ENCODE results near the gene IL5. TPM values are rescaled to one million over a fixed set of nuclear protein-coding genes. Genes with fewer than 3 reads are reported as not detected.

Gene IL5
- total RNA-seq, 1 experiment from 2014 or later: not detected

DNA sequence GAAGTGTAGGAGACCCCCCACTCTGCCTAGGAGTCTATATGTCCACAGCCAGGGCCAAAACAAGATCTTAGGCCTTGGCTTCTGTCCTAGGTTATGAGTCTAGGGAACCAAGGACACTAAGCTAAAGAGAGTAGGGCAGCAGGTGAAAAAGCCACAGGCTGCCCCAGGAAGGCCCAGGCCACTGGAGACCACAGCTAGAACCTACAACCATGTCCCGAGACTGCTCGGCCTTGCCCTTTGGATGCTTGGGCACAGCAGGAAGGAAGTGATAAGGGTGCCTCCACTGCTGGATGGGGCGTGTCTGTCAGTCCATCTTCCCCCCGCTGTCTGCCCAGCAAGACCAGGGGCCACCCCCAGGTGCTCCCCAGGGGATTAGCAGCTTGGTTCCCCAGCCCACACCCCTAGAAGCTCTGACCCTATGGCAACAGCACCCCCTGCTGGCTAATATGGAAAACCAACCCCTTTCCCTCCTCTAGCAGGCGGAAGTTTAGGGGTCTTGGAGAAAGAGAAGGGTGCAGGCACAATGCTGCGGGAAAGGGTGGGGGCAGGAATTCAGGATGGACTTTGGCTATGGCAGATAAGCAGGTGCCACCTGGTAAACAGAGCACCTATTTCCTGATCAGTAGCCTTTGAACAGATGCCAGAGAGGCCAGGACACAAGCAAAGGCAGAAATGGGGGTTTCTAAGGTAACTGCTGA is 42.2 kb downstream of the IL5 start:
- TF ChIP-seq EZH2phosphoT487 (IDR thresholded peaks at IDR 0.05; ENCODE audit: borderline replicate concordance, low read length) (no peak), EZH2 (IDR thresholded peaks at IDR 0.05; ENCODE audit: low read length, unreplicated experiment) (no peak)
- TF ChIP-seq, protein P1, sequence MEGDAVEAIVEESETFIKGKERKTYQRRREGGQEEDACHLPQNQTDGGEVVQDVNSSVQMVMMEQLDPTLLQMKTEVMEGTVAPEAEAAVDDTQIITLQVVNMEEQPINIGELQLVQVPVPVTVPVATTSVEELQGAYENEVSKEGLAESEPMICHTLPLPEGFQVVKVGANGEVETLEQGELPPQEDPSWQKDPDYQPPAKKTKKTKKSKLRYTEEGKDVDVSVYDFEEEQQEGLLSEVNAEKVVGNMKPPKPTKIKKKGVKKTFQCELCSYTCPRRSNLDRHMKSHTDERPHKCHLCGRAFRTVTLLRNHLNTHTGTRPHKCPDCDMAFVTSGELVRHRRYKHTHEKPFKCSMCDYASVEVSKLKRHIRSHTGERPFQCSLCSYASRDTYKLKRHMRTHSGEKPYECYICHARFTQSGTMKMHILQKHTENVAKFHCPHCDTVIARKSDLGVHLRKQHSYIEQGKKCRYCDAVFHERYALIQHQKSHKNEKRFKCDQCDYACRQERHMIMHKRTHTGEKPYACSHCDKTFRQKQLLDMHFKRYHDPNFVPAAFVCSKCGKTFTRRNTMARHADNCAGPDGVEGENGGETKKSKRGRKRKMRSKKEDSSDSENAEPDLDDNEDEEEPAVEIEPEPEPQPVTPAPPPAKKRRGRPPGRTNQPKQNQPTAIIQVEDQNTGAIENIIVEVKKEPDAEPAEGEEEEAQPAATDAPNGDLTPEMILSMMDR (conservative IDR thresholded peaks at IDR 0.05; ENCODE audit: low read depth, low read length): peak; percentile 91
- DNase-seq (peak; percentile 56), ATAC-seq (no peak)
- no TSS peak for BruUV-seq (replicated peaks)
- Histone ChIP-seq H3K27ac (ENCODE audit: low read length) (no peak overlapping the region), H3K9me3 (ENCODE audit: low read length) (no peaks in the 10 kb centered on the region), H3K79me2 (ENCODE audit: low read length) (no peaks in the 10 kb centered on the region), H2AFZ (ENCODE audit: low read length) (no peak overlapping the region), H3K9ac (ENCODE audit: low read length) (no peak overlapping the region), H3K27me3 (ENCODE audit: low read length) (no peaks in the 10 kb centered on the region), H3K4me3 (ENCODE audit: low read length) (no peak overlapping the region), H3K9me2 (replicated peaks; ENCODE audit: low read length) (no peaks in the 10 kb centered on the region), H3K4me2 (ENCODE audit: low read length) (no peak overlapping the region), H4K20me1 (ENCODE audit: low read length) (no peaks in the 10 kb centered on the region), H3K4me1 (ENCODE audit: insufficient read depth, low read length) (peaks cover 31% of the 10 kb centered on the region), H3K36me3 (ENCODE audit: low read depth, low read length) (no peaks in the 10 kb centered on the region), H3F3A (ENCODE audit: low read length, unreplicated experiment) (no peaks in the 10 kb centered on the region)
- intact Hi-C loops (cut with micrococcal nuclease): no loop called here
- ChIA-PET POLR2A (ENCODE audit: unreplicated experiment) (interaction anchor here (0.5 to 0.6 kb wide), 2 partner anchors 38 to 131 kb away, joined by 3 read pairs; partner anchors contain the start of gene SLC22A5), CTCF (interaction anchor here (0.5 to 0.6 kb wide), 2 partner anchors 114 to 352 kb away, joined by 3 read pairs; no protein-coding TSS in a partner anchor)

GRCh38 chr5:132500244-132500930 is 42.9 kb downstream of the IL5 start:
- Histone ChIP-seq H3K79me2 (ENCODE audit: low read length) (no peaks in the 10 kb centered on the region), H3K4me1 (ENCODE audit: insufficient read depth, low read length) (peaks cover 35% of the 10 kb centered on the region), H3K27me3 (ENCODE audit: low read length) (no peaks in the 10 kb centered on the region), H3K9ac (ENCODE audit: low read length) (no peak overlapping the region), H3K4me2 (ENCODE audit: low read length) (no peak overlapping the region), H3K9me2 (replicated peaks; ENCODE audit: low read length) (no peaks in the 10 kb centered on the region), H3K4me3 (ENCODE audit: low read length) (no peak overlapping the region), H4K20me1 (ENCODE audit: low read length) (no peaks in the 10 kb centered on the region), H3K36me3 (ENCODE audit: low read depth, low read length) (no peaks in the 10 kb centered on the region), H3K27ac (ENCODE audit: low read length) (no peak overlapping the region), H3F3A (ENCODE audit: low read length, unreplicated experiment) (no peaks in the 10 kb centered on the region), H2AFZ (ENCODE audit: low read length) (no peak overlapping the region), H3K9me3 (ENCODE audit: low read length) (no peaks in the 10 kb centered on the region)
- BruUV-seq (replicated peaks): no TSS peak
- ChIA-PET POLR2A (ENCODE audit: unreplicated experiment) (interaction anchor here (0.5 to 0.6 kb wide), 2 partner anchors 37 to 131 kb away, joined by 3 read pairs; partner anchors contain the start of gene SLC22A5), CTCF (interaction anchor here (0.5 to 0.6 kb wide), 2 partner anchors 114 to 353 kb away, joined by 3 read pairs; no protein-coding TSS in a partner anchor)
- intact Hi-C loops (cut with micrococcal nuclease): no loop called here
- DNase-seq (no peak), ATAC-seq (no peak)
- no peak for TF ChIP-seq EZH2phosphoT487 (IDR thresholded peaks at IDR 0.05; ENCODE audit: borderline replicate concordance, low read length)
- no peak for TF ChIP-seq EZH2 (IDR thresholded peaks at IDR 0.05; ENCODE audit: low read length, unreplicated experiment)
- TF ChIP-seq, protein P1 (conservative IDR thresholded peaks at IDR 0.05; ENCODE audit: low read depth, low read length): no peak
